Mammary epithelial cell (primary cell): ENCODE data around the gene NR3C2.

Experiments
- CTCF ChIP-seq, 2 donors: IDR thresholded peaks in 1 of 2; conservative IDR thresholded peaks in 1 of 2; 2 replicates each; pipeline ENCODE4 v1.5.1; 2011 to 2012; ENCODE audit warnings: inconsistent platforms in 2 of 2, low read length in 2 of 2, mild to moderate bottlenecking in 2 of 2, control low read depth in 1 of 2, low read depth in 1 of 2; ENCODE audit not compliant: insufficient read depth in 1 of 2; ENCODE audit errors: extremely low read depth in 1 of 2
- EZH2 ChIP-seq: IDR thresholded peaks from 2 replicates; pipeline ENCODE4 v1.6.1; 2012; ENCODE audit warnings: low read length, inconsistent platforms, borderline replicate concordance

- TF ChIP-seq CTCF (conservative IDR thresholded peaks at IDR 0.05 in 1 of 2, IDR thresholded peaks at IDR 0.05 in 1 of 2; ENCODE audit: extremely low read depth in 1 of 2, insufficient read depth in 1 of 2, low read depth in 1 of 2, low read length in 2 of 2): no peak
- no peak for TF ChIP-seq EZH2
These were observed 171.6 kb downstream of the NR3C2 start for GRCh38 chr4:148270630-148271029.
